OCI-LY1 (cell line): ENCODE data around the gene IRX4.

ENCODE experiments used
- H2AFZ ChIP-seq: fragments of 200-600 bp; sonication (generic), shearing (Covaris generic); 2 replicates; pipeline ENCODE4 v1.6.0; 2014; ENCODE audit warnings: antibody characterized with exemption, mild to moderate bottlenecking, low read length
- H3F3A ChIP-seq: fragments of 200-600 bp; sonication (generic), shearing (Covaris generic); 2 replicates; pipeline ENCODE4 v1.6.0; 2014; ENCODE audit warnings: mild to moderate bottlenecking, antibody characterized with exemption, low read length, moderate library complexity; ENCODE audit not compliant: insufficient read depth
- H3K27ac ChIP-seq: fragments of 200-600 bp; sonication (generic); 2 replicates; pipeline ENCODE4 v1.5.1; 2014; ENCODE audit warnings: low read length, mixed run types, mild to moderate bottlenecking, low read depth; ENCODE audit not compliant: poor library complexity, severe bottlenecking
- H3K27me3 ChIP-seq: fragments of 200-600 bp; sonication (generic); 2 replicates; pipeline ENCODE4 v1.6.0; 2014; ENCODE audit warnings: antibody characterized with exemption, mild to moderate bottlenecking, low read length, moderate library complexity; ENCODE audit not compliant: insufficient read depth
- H3K36me3 ChIP-seq: fragments of 200-600 bp; sonication (generic); 2 replicates; pipeline ENCODE4 v1.6.1; 2014; ENCODE audit warnings: mild to moderate bottlenecking, antibody characterized with exemption, low read length, moderate library complexity, mixed read lengths; ENCODE audit not compliant: insufficient read depth
- H3K4me1 ChIP-seq: fragments of 200-600 bp; sonication (generic); 2 replicates; pipeline ENCODE4 v1.5.1; 2014; ENCODE audit warnings: mild to moderate bottlenecking, low read length, moderate library complexity; ENCODE audit not compliant: insufficient read depth, severe bottlenecking
- H3K4me2 ChIP-seq: fragments of 200-600 bp; sonication (generic), shearing (Covaris generic); 2 replicates; pipeline ENCODE4 v1.6.1; 2014; ENCODE audit warnings: low read length
- H3K4me3 ChIP-seq: fragments of 200-600 bp; sonication (generic); 2 replicates; pipeline ENCODE4 v1.5.1; 2014; ENCODE audit warnings: low read length, low read depth, mild to moderate bottlenecking, mixed read lengths; ENCODE audit not compliant: poor library complexity, severe bottlenecking
- H3K79me2 ChIP-seq: fragments of 200-600 bp; shearing (Covaris generic); 2 replicates; pipeline ENCODE4 v1.6.1; 2016; ENCODE audit warnings: mixed run types, low read length, mixed read lengths; ENCODE audit not compliant: insufficient read depth
- H3K9ac ChIP-seq: fragments of 200-600 bp; sonication (generic), shearing (Covaris generic); 2 replicates; pipeline ENCODE4 v1.6.1; 2014; ENCODE audit warnings: mild to moderate bottlenecking, low read length, mixed read lengths
- H3K9me2 ChIP-seq: fragments of 200-600 bp; sonication (generic), shearing (Covaris generic); 2 replicates; pipeline ENCODE4 v1.6.1; 2014; ENCODE audit warnings: low read depth, mild to moderate bottlenecking, low read length, mixed read lengths
- H3K9me3 ChIP-seq: fragments of 200-600 bp; shearing (Covaris generic); 2 replicates; pipeline ENCODE4 v1.6.1; 2014; ENCODE audit warnings: low read length, mixed read lengths
- H4K20me1 ChIP-seq: fragments of 200-600 bp; sonication (generic), shearing (Covaris generic); 2 replicates; pipeline ENCODE4 v1.6.0; 2016; ENCODE audit warnings: mild to moderate bottlenecking, low read length; ENCODE audit not compliant: insufficient read depth
- EZH2 ChIP-seq: fragments of 200-600 bp; sonication (generic), shearing (Covaris generic); IDR thresholded peaks from 2 replicates; pipeline ENCODE4 v1.8.0; 2017; ENCODE audit warnings: borderline replicate concordance, mixed run types, mild to moderate bottlenecking, antibody characterized with exemption, low read length, moderate library complexity, mixed read lengths
- TF ChIP-seq, protein P1 (sequence below): fragments of 200-600 bp; sonication (generic), shearing (Covaris generic); IDR thresholded peaks from 2 replicates; pipeline ENCODE4 v1.5.1; 2017; ENCODE audit warnings: mild to moderate bottlenecking, antibody characterized with exemption, low read length, moderate library complexity, mixed read lengths

Gene IRX4

DNA sequence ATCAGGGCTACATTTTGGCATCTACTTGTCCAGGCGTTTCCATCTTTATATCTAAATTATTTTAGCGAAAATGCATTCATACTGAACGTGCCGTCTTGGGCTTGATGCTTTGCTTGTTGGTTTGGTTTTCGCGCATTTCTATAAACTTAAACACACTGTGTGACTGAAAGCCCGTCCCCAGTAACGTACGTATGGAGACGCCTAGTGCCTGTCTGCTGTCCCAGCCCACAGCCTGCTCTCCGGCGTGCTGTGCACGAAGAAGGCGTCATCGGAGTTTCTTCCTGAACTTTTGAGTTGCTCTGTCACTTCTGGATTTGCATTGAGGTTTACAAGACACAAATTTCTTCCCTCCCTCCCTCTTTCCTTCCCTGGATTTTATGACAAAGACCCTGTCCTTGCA, 40.6 kb upstream of the IRX4 start:
- Histone ChIP-seq H3K27me3 (peaks cover 10% of the 10 kb centered on the region; the same call in 1 of the 2 replicates), H4K20me1 (no peaks in the 10 kb centered on the region), H3K9me2 (no peaks in the 10 kb centered on the region), H3K4me1 (no peaks in the 10 kb centered on the region), H3K9me3 (no peaks in the 10 kb centered on the region), H3K79me2 (no peaks in the 10 kb centered on the region), H3K4me3 (no peak overlapping the region), H3K4me2 (no peak overlapping the region), H2AFZ (no peak overlapping the region), H3K27ac (no peak overlapping the region), H3F3A (no peaks in the 10 kb centered on the region), H3K9ac (no peak overlapping the region), H3K36me3 (no peaks in the 10 kb centered on the region)
- TF ChIP-seq EZH2 = no peak
- TF ChIP-seq, protein P1, sequence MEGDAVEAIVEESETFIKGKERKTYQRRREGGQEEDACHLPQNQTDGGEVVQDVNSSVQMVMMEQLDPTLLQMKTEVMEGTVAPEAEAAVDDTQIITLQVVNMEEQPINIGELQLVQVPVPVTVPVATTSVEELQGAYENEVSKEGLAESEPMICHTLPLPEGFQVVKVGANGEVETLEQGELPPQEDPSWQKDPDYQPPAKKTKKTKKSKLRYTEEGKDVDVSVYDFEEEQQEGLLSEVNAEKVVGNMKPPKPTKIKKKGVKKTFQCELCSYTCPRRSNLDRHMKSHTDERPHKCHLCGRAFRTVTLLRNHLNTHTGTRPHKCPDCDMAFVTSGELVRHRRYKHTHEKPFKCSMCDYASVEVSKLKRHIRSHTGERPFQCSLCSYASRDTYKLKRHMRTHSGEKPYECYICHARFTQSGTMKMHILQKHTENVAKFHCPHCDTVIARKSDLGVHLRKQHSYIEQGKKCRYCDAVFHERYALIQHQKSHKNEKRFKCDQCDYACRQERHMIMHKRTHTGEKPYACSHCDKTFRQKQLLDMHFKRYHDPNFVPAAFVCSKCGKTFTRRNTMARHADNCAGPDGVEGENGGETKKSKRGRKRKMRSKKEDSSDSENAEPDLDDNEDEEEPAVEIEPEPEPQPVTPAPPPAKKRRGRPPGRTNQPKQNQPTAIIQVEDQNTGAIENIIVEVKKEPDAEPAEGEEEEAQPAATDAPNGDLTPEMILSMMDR = no peak

DNA sequence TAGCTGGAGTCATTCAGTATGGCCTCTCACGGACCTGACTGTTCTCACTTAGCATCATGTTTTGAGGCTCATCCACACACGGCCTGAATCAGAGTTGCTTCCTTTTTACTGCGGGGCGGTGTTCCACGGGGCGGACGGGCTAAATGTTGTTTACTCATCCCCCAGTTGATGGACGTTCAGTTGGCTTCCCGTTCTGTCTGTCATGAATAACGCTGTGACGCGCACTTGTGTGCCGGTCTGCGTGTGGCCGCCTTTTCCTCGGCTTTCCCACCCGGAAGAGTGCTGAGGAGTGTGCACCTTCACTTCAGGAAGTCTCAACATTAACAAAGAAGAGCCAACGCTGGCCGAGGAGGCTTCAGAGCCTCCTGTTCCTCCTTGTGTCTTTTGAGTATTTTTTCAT, 39.0 kb upstream of the IRX4 start:
- Histone ChIP-seq H3K4me3 (no peak overlapping the region), H3K4me2 (no peak overlapping the region), H3K9me3 (no peaks in the 10 kb centered on the region), H3F3A (no peaks in the 10 kb centered on the region), H3K4me1 (no peaks in the 10 kb centered on the region), H3K27ac (no peak overlapping the region), H2AFZ (no peak overlapping the region), H4K20me1 (no peaks in the 10 kb centered on the region), H3K9me2 (no peaks in the 10 kb centered on the region), H3K36me3 (no peaks in the 10 kb centered on the region), H3K27me3 (peaks cover 10% of the 10 kb centered on the region; the same call in 1 of the 2 replicates), H3K79me2 (no peaks in the 10 kb centered on the region), H3K9ac (no peak overlapping the region)
- no peak for TF ChIP-seq EZH2
- TF ChIP-seq, protein P1 = no peak

DNA sequence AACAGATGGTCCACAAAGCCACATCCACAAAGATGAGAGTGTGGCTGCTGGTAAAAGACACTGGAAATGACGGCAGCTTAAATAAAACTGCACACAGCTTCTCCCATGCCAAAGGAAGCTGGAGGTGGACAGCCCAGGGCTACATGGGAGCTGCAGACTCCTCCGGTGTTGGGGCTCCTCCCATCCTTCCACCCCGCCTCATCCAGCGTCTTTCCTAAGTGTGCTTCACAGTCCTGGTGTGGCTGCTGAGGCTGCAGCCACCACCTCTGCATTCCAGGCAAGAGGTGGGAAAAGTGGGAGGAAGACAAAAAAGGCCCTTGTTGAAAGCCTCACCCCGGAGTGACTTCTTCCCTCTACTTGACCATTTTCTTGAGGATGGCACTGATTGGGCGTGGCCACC, 37.0 kb upstream of the IRX4 start:
- Histone ChIP-seq H2AFZ (no peak overlapping the region), H3K9ac (no peak overlapping the region), H3K27me3 (0 out of 2 replicates have a peak, but pooled peaks cover 10% of the 10 kb centered on the region), H3K4me1 (no peaks in the 10 kb centered on the region), H4K20me1 (no peaks in the 10 kb centered on the region), H3K36me3 (no peaks in the 10 kb centered on the region), H3K9me2 (no peaks in the 10 kb centered on the region), H3K4me2 (no peak overlapping the region), H3K9me3 (no peaks in the 10 kb centered on the region), H3K79me2 (no peaks in the 10 kb centered on the region), H3F3A (no peaks in the 10 kb centered on the region), H3K27ac (no peak overlapping the region), H3K4me3 (no peak overlapping the region)
- TF ChIP-seq, protein P1 = no peak
- TF ChIP-seq EZH2 = no peak
